Inflammatory macrophage treated with lipopolysaccharide for 4 hours (primary cell): Measurements from ENCODE around the gene RECQL5.
"Not testable (repeated sequence)": the region's sequence is repeated elsewhere in the genome, so short reads cannot be mapped to it uniquely, and the experiment has no call there.

Experiments
- DNase-seq: peaks from one replicate; pipeline ENCODE4 v3.0.0-alpha.2; 2020

RECQL5 gene

DNA sequence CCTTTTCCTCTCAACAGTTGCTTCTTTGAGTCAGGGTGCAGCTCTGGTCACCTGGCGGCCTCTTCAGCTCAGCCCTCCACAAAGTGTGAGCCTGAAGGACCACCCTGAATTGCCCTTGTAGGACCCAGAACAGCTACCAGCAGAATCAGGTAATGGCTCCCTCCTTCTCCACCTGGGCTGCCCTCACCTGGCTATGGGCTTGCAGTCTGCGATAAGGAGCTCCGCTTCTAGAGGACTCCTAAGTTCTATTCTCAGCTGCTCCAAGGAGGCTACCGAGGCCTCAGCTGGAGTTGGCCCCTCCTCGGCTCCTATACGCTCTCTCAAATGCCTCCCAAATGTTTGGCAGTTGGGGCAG is 20.3 kb downstream of the RECQL5 start:
- DNase-seq = no peak

DNA sequence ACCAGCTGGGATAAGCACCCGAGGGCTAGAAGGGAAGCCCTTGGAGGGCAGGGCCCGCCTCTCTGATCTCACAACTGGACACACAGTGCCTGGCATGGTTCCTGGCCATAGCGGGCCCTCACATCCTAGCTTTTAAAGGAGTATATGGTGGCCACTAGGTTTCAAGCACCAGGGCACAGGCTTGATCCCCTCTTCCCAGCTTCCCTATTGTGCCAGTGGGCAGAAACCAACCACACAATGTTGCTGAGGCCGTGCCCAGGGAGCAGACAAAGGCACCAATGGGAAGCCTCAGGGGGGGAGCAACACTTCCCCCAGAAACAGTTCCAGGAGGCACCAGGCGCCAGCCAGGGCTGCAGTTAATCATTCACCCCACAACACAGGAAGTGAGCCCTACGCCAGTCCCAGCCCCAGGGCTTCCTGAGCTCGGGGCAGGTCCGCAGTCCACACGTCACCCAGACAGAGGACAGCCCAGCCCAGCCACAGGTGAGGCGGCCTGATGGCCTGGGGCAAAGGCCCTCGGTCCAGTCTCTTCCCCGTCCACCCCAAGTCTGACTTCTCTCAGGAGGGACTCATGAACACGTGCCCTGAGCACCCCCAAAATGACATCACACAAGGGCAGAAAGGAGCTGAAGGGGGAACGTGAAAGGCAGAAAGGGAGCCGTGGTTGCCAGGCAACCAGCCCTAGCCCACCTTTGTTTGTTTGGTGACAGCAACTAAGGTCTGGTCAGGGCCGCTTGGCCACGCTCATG is 20.9 kb downstream of the RECQL5 start:
- DNase-seq = peak; percentile 56

DNA sequence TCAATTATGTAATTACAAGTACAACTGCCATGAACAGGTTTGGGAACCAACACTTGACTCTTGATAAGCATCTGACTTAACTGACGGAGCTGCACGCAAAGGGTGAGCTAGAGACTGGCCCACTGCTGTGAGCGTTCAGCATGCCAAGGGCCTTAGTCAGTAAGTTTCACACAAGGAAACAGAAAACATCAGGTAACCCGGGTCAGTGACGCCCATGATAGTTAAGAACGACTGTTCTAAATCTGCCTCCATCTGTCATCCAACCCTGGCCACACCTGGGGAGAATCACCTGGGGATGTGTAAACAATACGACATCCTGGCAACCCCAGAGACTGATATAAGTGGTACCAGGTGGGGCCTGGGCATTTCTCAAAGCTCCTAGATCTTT is 21.5 kb downstream of the RECQL5 start:
- DNase-seq = no peak

DNA sequence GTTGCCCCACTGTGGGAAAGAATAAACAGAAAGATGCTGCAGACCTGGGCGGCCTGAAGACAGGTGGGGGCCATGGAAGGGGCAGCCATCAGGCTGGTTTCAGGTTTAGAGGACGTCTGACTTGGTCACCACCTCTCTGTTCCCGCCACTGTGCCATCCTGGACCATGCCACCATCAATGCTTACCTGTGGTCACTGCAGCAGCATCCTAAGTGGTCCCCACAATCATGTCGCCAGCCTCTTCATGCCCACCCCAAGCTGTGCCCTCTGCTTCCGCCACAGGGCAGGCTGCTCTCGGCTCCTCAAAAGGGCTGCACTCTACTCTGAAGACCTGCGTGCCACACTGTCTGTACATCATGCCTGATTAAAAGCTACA is 23.3 kb downstream of the RECQL5 start:
- no peak for DNase-seq

DNA sequence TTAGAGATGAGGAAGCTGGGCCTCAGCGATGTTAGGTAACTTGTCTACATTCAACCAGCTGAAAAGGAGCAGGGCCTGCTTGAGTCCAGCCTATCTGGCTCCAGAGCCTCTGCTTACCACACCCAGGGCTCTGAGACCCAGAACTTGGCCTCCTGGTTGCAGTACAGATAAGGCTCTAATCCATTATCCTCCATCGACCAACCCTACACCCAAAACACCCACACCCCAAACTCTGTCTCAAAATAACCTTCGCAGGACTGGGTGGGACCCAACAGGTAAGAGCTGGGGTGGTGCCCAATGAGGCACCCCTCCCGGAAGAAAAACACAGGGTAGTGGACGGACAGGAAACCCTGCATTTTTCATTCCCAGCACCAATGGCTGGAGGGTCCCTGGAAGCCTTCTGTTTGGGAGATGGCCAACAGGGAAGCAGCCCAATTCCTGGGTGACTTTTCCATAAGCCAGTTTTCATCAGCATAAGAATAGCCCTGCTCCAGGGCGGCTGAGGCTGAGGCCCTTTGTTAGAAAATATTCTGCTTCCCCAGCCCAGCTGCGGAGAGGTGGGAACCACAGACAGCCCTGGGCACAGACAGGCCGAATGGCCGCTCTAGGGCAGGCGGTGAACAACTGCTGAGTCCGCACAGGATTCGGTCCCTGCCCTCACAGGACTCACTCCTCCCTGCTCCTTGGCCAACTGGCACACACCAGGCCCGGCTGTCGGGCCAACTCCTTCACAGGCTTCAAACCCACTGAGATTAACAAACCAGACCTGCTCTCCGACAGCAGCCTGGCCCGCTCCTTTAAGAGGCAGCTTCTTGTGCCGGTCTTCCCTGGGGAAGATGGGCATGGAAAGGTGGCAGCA is 23.9 kb downstream of the RECQL5 start:
- no peak for DNase-seq

DNA sequence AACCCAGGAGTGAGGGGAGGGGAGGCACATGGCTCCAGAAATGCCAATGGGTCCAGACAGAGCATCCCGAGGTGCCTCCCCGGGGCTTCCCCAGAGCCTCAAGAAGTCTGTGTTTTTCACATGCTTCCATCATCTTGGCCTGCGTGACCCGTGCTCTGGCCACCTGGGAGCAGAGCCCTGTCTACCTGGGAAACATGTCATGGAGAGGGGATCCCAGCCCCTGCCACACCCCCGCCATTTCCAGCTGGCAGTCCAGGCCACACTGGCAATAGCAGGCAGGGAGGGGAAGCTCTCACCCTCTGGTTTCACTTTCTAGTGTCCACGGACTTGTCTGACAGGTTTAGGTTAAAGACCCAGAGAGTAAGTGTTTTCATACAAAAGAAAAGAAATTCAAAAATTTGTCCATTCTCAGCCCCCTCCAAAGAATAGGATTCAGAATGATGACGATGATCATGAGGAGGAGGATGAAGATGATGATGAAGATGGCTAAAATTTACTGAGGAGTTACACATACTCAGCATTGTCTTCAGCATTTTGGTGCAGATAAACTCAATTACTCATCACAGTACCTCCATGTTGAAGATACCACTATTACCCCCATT is 24.7 kb downstream of the RECQL5 start:
- peak; percentile 27 for DNase-seq

DNA sequence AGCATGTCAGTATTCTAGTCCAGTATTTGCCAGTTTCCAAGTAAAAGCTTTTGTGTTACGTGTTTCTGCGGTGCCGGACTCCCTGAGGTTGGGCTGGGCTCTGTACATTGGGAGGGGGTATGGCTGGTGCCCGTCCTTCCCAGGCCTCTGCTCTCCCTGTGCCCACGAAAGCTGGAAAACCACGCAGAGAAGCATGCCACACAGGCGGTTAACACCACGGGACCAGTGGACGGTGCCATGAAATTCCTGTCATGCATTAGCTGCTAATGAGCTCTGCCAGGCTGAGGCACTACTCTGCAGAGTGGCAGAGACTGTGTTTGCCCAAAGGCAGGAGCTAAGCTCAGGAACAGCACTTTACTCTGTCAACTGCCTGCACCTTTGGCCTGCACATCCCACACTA is 25.6 kb downstream of the RECQL5 start:
- DNase-seq = no peak

DNA sequence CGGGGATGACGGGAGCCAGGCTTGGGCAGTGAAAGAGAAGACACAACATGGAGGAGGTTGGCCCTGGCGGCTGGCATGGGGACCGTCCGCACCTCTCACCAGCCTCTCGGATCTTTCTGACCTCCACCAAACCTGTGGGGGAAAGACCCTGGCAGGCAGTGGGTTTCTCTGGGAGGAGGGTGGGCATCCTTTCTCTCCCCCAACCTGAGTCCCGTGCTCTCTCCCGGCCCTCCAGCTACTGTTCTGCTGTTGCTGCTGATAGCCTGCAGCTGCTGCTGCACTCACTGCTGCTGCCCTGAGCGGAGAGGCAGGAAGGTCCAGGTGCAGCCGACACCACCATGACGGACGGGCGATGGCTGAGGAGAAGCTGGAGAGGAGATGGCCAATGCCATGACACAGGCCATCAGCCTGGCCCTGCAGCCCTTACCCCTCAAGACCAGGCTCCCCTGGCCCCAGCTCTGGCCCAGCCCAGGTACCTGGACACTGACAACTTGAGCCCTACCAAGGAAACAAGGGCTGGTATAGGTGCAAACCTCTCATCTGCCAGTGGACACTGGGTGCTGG is 26.3 kb downstream of the RECQL5 start:
- DNase-seq = no peak

DNA sequence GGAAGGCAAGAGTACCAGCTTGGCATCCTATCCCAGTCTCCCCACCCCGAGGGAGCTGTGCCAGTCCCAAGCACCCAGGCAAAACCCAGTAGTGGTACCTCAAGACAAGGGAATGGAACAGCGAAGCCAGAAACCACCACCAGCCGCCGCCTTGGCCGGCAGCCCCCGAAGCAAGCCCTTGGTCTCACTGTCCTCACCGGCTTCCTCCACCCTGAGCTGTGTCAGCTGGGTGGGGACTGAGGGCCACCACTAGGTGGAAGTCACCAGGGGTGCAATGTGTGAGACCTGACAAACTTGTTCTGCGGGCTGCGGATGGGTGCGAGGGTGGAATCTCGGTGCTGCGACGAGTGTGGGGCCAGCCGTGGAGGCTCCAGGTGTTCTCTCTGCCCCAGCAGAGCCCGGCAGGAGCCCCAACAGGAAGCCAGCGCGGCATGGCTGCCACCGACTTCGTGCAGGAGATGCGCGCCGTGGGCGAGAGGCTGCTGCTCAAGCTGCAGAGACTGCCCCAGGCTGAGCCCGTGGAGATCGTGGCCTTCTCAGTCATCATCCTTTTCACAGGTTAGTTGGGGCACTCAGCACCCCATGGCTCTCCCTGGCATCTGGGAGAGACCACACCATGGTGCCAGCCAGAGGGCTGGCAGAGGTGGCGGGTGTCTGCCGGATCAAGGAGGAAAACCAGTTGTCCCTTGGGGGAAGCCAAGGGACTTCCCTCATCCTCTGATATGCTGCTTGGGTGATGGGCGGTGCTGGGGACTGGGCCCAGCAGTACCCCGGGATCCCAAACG is 27.0 kb downstream of the RECQL5 start:
- DNase-seq = no peak

DNA sequence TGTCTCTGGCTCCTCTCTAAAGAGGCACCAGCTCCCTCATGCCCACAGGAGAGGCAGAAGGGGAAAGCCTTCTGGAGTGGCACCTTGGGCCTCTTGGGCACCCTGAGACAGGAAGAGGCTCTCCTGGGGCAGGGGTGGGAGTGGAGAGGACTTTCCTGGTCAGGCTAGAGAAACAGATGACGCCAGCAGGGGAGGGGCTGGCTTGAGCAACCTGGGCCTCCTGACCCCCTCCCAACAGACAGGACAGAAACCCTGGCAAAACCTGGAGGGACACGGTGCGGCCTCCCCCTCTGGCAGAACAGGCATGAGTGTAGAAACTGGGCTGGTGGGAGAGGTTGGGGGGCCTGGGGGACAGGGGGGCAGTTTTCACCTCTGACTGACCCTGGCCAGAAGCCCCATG is 27.6 kb downstream of the RECQL5 start:
- DNase-seq = no peak

DNA sequence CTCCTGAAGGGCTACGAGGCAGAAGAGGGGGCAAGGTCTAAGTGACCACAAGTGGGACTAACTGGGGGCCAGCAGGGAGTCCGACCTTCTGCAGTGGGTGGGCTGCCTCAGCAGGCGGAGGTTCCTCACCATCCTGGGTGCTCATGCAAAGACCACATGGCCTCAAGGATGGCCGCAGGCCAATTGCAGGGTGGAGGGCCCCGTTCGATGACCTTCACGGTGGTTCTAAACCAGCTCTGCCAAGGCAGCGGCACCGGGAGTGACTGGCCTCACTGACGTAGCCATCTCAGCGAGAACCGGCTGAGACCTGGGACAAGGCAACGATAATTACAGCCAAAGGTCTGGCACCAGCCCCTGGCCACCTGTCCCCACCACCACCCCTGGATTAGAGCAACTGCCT is 28.1 kb downstream of the RECQL5 start:
- no peak for DNase-seq

DNA sequence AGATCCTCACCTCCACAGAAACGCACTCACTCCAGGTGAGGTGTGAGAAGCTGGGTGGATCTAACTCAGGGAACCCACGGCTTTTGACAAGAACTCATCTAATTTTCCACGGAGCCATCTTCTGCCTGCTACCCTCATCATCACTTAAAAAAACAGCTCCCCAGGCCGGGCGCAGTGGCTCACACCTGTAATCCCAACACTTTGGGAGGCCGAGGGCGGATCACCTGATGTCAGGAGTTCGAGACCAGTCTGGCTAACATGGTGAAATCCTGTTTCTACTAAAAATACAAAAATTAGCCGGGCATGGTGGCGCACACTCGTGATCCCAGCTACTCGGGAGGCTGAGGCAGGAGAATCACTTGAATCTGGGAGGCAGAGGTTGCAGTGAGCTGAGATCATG is 28.9 kb downstream of the RECQL5 start:
- not testable (repeated sequence) for DNase-seq

DNA sequence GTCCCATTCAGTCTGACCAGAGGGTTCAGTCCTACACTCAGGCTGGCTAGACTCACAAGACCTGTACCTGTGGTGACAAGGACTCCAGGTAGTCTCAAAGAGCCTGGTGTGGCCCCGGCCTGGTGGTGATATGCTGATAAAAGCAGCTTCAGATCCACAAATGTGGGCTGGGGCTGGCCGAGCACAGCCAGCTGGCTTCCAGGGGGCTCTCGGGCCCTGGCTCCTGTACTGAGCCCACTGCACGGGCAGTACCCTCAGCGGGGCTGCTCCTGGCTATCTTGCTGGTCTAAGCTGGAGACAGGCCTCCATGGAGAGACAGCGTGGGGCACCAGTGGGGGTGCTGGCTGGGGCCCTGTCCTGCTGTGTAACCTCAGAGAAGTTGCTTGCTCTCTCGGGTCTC is 29.4 kb downstream of the RECQL5 start:
- DNase-seq = no peak

DNA sequence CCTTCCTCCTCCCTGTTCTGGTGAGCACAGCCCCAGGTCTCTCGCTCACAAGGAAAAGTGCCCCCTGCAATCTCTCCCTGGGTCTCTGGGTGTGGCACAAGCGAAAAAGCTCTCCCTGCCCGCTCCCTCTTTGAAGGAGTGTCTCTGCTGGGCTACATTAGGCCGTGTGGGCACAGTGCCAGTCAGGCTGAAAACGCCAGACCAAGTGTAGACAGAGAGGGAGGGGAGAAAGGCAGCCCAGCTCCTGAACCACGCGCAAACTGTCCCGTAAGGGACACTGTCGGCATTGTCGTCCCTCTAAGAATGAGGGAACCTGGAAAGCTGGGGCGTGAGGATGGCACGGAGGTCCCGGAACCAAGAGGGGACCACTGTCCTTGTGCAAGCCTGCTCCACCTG is 29.8 kb downstream of the RECQL5 start:
- DNase-seq = no peak

DNA sequence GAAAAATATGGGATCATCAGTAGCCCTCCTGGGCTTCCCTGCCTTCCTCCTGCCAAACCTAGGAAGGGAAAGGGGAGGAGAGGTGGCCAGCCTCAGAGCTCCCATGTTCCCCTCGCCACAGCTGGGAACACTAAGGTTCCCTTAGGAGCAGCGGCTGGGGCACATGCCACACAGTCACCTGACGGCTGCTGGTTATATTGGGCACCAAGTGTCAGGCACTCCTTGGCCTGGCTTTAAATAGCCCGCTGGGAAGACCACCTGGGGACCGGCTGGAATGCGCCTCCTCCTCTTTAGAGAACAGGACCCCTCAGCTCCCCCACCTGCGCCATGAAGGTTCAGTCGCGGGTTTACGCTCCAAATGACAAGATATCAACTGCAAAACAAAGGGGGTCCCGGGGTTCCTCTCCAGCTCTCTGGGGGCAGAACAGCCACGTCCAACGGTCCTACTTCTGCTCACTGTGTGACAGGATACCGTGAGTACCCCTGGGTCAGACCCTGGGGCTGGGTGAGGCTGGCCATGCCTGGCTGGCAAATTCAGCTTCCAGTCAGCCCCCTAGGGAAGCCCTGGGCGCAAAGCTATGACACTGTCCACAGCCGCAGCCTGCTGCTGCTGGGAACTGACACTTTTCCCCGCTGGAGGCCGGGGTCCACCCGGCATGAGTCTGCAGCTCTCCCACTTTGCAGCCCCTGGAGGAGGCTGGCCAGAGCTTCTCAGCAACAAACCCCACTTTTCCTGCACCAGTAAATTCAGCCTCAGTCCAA is 30.4 kb downstream of the RECQL5 start:
- no peak for DNase-seq

DNA sequence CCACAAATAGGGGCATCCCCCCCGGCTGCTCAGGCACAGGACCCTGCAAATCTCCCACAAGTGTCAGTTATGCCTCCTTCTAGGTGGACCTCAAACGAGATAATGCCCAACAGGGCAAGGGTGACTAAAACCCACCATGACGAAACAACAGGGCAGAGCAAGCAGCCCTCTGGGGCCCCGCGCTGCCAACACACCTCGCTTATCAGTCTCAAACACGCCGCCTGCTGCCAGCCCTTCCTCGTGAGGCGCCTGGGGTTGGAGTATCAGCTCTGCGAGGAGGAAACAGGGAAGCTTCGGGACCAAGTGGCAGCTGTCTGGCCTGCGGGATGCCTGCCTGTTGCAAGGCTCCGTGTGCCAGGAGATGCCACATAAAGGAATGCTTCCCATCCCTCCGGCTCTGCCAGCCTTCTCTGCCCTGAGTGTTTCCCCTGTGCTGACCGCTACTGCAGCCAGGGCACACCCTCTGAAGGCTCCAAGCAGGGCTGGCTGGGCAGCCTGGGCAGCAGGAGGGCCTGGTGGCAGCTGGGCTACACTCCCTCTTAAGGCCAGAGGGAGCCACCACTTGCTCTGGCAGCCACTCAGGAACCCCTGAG is 31.2 kb downstream of the RECQL5 start:
- DNase-seq = no peak

DNA sequence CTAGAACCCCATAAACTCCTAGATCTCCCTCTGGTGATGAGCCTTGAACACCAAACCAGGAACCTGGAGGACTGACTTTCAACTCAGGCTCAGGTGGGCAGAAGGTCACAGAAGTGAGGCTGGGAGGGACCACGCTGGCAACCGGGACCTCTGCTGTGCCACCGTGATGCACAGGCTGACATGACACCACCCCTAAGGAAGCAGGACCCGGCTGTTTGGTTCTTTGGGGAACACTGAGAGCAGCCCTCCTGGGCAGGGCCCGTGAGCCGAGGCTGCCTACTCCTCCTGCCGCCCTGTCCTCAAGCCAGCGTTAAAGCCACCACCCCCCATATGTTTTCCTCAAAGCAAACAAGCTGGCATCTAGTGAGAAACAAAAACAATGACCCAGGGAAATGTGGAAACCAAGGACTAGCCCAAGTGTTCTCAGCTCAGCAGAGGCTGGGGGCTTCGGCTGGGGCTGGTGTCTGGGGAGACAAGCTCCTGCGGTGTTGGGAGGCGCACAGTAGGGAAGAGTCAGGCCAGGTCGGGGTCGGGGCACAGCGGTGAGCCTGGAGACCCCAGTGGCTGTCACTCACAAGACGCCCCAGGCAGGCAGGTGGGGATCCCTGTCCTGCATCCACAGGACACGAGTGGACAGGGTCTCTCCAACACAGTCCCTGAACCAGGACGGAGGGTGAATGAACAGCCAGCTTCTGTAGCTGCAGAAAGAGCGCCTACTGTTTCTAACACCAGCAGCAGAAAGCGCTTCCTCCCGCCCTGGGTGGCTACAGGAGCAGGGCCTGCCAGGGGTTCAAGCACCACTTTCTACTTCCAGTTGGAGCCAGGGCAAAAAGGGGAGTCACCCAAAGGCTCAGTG is 32.0 kb downstream of the RECQL5 start:
- no peak for DNase-seq

DNA sequence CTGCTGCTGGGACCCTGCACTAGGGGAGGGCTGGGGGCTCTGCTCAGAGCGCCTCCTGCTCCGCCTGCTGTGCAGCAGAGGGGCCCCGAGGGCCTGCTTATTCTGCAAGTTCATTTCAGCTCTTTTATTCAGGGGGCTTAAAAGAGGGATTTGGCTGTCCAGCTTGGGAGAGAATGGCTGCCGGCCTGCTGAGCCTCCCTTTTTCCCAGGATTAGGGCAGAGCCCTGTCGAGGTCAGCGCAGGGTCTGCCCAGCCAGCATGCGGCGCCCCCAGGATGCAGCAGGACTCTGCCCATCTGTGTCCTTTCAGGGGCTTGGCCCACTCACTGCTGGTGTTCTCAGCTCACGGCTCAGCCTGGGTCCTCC is 32.6 kb downstream of the RECQL5 start:
- no peak for DNase-seq

DNA sequence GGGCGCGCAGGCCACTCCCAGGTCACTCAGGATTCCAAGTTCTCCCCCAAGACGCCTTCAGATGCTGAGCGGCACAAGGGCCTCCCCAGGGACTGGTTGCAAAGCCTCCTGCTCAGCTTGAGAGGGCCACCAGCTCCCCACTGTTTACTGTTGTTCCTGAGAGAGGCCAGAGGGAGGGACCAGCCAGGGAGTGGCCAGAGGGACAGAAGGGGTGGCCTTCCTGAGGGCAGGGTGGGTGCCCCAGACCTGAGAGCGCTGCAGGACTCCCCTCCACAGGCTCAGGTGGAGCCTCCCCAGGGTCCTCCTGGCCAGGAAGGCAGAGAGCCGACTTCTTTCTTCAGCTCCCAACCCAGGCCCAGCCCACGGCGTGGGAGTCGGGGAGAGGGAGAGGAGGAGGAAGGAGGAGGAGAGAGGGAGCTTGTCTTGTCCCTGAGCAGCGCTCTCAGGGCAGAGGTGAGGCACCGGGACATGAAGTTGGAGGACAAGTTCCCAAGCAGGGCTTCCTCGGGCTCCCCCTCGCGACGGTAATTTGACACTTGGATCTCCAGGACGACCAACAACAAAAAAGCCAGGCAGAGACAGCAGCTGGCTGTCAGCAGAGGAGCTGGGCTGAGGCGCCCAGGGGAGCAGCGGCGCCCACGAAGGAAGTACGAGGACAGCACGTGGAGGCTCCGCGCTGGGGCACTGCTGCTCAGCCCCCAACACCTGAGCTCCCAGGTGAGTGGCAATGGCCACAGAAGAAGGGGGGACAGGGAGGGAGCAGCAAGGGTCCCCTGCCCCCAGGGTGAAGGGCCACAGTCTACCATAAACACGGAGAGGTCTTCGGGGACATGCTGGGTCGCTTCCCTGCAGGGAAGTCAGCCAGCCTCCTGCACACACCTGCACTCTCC is 33.2 kb downstream of the RECQL5 start:
- DNase-seq = peak; percentile 55
